SU-DHL-6 (cell line): ENCODE data around the gene WSCD2.

Source experiments
- H2AFZ ChIP-seq: fragments of 200-600 bp; sonication (generic); 2 replicates; pipeline ENCODE4 v1.6.1; 2014; ENCODE audit warnings: low read depth, mild to moderate bottlenecking, moderate library complexity, mixed read lengths, antibody characterized with exemption, low read length; ENCODE audit not compliant: severe bottlenecking
- H3F3A ChIP-seq: fragments of 200-600 bp; shearing (Covaris generic); 2 replicates; pipeline ENCODE4 v1.6.0; 2016; ENCODE audit warnings: antibody characterized with exemption, mild to moderate bottlenecking; ENCODE audit not compliant: insufficient read depth
- H3K27ac ChIP-seq: fragments of 200-600 bp; sonication (generic); 2 replicates; pipeline ENCODE4 v1.5.1; 2016; ENCODE audit warnings: low read depth, mild to moderate bottlenecking, low read length, moderate library complexity, mixed read lengths
- H3K27me3 ChIP-seq: fragments of 200-600 bp; sonication (generic), shearing (Covaris generic); 2 replicates; pipeline ENCODE4 v1.6.0; 2014; ENCODE audit warnings: mild to moderate bottlenecking, low read length
- H3K36me3 ChIP-seq: fragments of 200-600 bp; sonication (generic); 2 replicates; pipeline ENCODE4 v1.6.1; 2014; ENCODE audit warnings: mild to moderate bottlenecking, low read length, mixed read lengths
- H3K4me2 ChIP-seq: fragments of 300-600, 200-600 bp; shearing (Covaris generic), sonication (generic); 2 replicates; pipeline ENCODE4 v1.6.0; 2014; ENCODE audit warnings: low read length, low read depth, mild to moderate bottlenecking; ENCODE audit not compliant: poor library complexity, severe bottlenecking
- H3K4me3 ChIP-seq: fragments of 200-600 bp; sonication (generic); 2 replicates; pipeline ENCODE4 v1.5.1; 2014; ENCODE audit warnings: antibody characterized with exemption, low read length, mild to moderate bottlenecking, mixed read lengths; ENCODE audit not compliant: insufficient read depth, poor library complexity, severe bottlenecking
- H3K79me2 ChIP-seq: fragments of 200-600 bp; sonication (generic); 2 replicates; pipeline ENCODE4 v1.6.1; 2014; ENCODE audit warnings: mild to moderate bottlenecking, low read length, moderate library complexity; ENCODE audit not compliant: insufficient read depth
- H3K9ac ChIP-seq: fragments of 200-600 bp; sonication (generic); 2 replicates; pipeline ENCODE4 v1.7.0; 2014; ENCODE audit warnings: mild to moderate bottlenecking, low read length
- H3K9me2 ChIP-seq: fragments of 200-600 bp; sonication (generic); replicated peaks from 2 replicates; pipeline ENCODE4 v1.6.1; 2014; ENCODE audit warnings: low read length; ENCODE audit not compliant: insufficient read depth
- H3K9me3 ChIP-seq: fragments of 200-600 bp; sonication (generic); 2 replicates; pipeline ENCODE4 v1.6.1; 2014; ENCODE audit warnings: low read length, mixed read lengths; ENCODE audit not compliant: insufficient read depth
- H4K20me1 ChIP-seq: fragments of 200-600 bp; sonication (generic); 2 replicates; pipeline ENCODE4 v1.6.1; 2014; ENCODE audit warnings: low read depth, mild to moderate bottlenecking, antibody characterized with exemption, low read length, moderate library complexity, mixed read lengths
- EZH2phosphoT487 ChIP-seq: fragments of 200-600 bp; sonication (generic), shearing (Covaris generic); conservative IDR thresholded peaks from 2 replicates; pipeline ENCODE4 v1.6.1; 2018; ENCODE audit warnings: mild to moderate bottlenecking, antibody characterized with exemption, low read length, moderate library complexity, mixed read lengths
- TF ChIP-seq, protein P1 (sequence below): fragments of 200-600 bp; sonication (generic); IDR thresholded peaks from one replicate; pipeline ENCODE4 v1.5.1; 2017; ENCODE audit warnings: antibody characterized with exemption, mild to moderate bottlenecking, low read length, moderate library complexity; ENCODE audit not compliant: insufficient read depth, poor library complexity, severe bottlenecking

The WSCD2 gene

DNA sequence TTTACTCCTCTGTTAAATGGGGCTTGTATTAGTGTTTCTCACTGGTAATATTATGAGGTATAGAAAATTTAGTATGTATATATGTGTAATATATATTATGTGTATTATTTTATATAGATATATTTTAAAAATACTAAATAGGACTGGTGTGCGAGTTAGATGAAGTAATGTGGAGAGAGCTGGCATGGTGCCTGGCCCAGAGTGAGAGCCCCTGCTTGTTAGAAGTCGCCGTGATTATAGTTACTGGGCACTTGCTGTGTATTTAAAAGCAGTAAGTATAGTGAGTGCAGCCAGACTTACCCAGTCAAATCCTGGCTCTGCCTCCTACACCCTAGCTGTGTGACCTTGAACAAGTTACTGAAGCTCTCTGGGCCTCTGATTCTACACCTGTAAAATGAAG lies 48.0 kb downstream of the WSCD2 start:
- no peak overlapping the region for H3K4me3 ChIP-seq
- H3K27me3 ChIP-seq, result no peaks in the 10 kb centered on the region
- no peak for TF ChIP-seq EZH2phosphoT487
- TF ChIP-seq, protein P1, sequence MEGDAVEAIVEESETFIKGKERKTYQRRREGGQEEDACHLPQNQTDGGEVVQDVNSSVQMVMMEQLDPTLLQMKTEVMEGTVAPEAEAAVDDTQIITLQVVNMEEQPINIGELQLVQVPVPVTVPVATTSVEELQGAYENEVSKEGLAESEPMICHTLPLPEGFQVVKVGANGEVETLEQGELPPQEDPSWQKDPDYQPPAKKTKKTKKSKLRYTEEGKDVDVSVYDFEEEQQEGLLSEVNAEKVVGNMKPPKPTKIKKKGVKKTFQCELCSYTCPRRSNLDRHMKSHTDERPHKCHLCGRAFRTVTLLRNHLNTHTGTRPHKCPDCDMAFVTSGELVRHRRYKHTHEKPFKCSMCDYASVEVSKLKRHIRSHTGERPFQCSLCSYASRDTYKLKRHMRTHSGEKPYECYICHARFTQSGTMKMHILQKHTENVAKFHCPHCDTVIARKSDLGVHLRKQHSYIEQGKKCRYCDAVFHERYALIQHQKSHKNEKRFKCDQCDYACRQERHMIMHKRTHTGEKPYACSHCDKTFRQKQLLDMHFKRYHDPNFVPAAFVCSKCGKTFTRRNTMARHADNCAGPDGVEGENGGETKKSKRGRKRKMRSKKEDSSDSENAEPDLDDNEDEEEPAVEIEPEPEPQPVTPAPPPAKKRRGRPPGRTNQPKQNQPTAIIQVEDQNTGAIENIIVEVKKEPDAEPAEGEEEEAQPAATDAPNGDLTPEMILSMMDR, result no peak
- H4K20me1 ChIP-seq, result no peaks in the 10 kb centered on the region
- no peaks in the 10 kb centered on the region for H3K36me3 ChIP-seq
- no peaks in the 10 kb centered on the region for H3K9me2 ChIP-seq
- no peaks in the 10 kb centered on the region for H3K9me3 ChIP-seq
- H3K79me2 ChIP-seq, result no peaks in the 10 kb centered on the region
- H3K9ac ChIP-seq, result no peak overlapping the region
- no peaks in the 10 kb centered on the region for H3F3A ChIP-seq
- no peak overlapping the region for H3K27ac ChIP-seq
- no peak overlapping the region for H2AFZ ChIP-seq
- H3K4me2 ChIP-seq, result no peak overlapping the region

DNA sequence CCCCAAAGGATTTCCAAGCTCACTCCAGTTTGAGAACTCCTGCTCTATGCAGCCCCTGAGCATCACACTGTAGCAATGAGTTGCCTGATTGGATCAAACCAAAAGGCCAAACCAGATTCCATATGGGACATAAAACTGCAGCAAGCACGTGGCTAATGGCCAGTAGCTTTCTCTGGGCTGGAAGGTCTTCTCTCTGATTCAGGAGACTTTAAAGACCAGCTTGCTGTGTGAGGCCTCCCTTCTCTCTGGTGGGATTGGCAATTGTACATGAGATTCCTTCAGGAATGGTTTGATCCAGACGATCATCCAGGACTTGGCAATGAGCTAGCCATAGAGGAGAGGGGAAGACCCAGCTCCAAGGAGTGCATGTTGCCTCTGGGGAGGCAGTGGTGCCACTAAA lies 50.2 kb downstream of the WSCD2 start:
- no peak overlapping the region for H2AFZ ChIP-seq
- TF ChIP-seq EZH2phosphoT487, result no peak
- TF ChIP-seq, protein P1, result no peak
- no peak overlapping the region for H3K27ac ChIP-seq
- no peaks in the 10 kb centered on the region for H3K79me2 ChIP-seq
- no peak overlapping the region for H3K9ac ChIP-seq
- no peaks in the 10 kb centered on the region for H3F3A ChIP-seq
- H3K9me2 ChIP-seq, result no peaks in the 10 kb centered on the region
- H3K4me2 ChIP-seq, result no peak overlapping the region
- H4K20me1 ChIP-seq, result no peaks in the 10 kb centered on the region
- H3K4me3 ChIP-seq, result no peak overlapping the region
- no peaks in the 10 kb centered on the region for H3K27me3 ChIP-seq
- no peaks in the 10 kb centered on the region for H3K36me3 ChIP-seq
- H3K9me3 ChIP-seq, result no peaks in the 10 kb centered on the region

DNA sequence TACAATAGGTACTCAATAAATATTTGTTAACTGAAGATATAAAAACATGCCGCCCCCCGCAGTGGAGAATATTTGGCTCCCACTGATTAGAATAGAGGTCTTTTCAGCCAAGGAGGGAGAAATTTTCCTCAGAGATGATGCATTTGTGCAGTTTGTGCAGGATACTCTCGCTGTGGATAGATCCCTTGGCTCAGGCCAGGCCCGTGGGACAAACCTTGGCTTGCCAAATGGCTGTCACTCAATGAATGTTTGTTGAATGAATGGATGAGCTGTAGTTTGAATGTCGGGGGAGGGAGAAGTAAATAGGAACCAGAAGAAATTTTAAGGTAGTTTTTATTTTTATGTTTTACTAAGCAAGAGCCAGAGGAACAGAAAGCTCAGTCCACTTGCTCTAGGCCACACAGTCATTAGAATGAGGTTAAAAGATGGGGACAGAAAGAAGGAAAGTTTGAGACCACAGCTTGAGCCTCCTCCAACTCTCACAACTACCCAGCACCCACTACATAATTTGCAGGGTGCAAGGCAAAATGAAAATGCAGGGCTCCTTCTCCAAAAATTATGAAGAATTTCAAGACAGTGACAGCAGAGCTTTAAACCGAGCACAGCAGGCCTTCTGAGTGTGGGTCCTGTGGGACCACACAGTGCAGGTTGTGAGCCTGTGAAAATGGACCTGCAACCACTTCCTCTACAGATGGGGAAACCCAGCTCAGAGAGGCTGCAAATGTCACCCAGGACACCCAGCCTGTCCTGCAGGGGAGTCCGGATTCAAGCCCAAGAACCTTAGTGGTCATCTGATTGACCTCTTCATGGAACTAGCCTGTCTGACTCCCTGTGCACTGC lies 51.4 kb downstream of the WSCD2 start:
- no peaks in the 10 kb centered on the region for H3K27me3 ChIP-seq
- no peak overlapping the region for H2AFZ ChIP-seq
- H3K27ac ChIP-seq, result no peak overlapping the region

More for the DNA sequence above, 51.4 kb downstream of the WSCD2 start:
- Histone ChIP-seq H3K9ac (no peak overlapping the region), H4K20me1 (no peaks in the 10 kb centered on the region), H3K9me3 (no peaks in the 10 kb centered on the region), H3K79me2 (no peaks in the 10 kb centered on the region), H3K4me2 (no peak overlapping the region), H3F3A (no peaks in the 10 kb centered on the region), H3K36me3 (no peaks in the 10 kb centered on the region), H3K9me2 (no peaks in the 10 kb centered on the region), H3K4me3 (no peak overlapping the region)
- TF ChIP-seq, protein P1, result no peak
- TF ChIP-seq EZH2phosphoT487, result no peak
